IMR-90 (cell line): ENCODE results near the gene ITFG2. TPM values are rescaled to one million over a fixed set of nuclear protein-coding genes. Genes with fewer than 3 reads are reported as not detected.

Source experiments
- ATAC-seq: fragments of 200-7000 bp; cut with Tn5 transposase; 2 replicates; pipeline ENCODE4 v1.9.1; 2020; ENCODE audit warnings: low read depth, mild to moderate bottlenecking, moderate library complexity
- BruUV-seq: library from RNA; stranded (reverse); fragments of 400-500 nt; replicated peaks from 2 replicates; lab custom pipeline; 2021; lab: Mats Ljungman, UMichigan
- CTCF ChIA-PET: fragments of 300-600 bp; formaldehyde crosslinking; extraction: SDS; loops from one replicate; lab custom pipeline; 2021; ENCODE audit warnings: antibody characterized with exemption; lab: Yijun Ruan, JAX
- POLR2A ChIA-PET: fragments of 300-600 bp; sonication (Branson Sonifier 250); formaldehyde crosslinking; loops from one replicate; lab custom pipeline; 2022; ENCODE audit warnings: antibody characterized with exemption; ENCODE audit not compliant: unreplicated experiment; lab: Charles Lee
- DNase-seq: peaks from one replicate; pipeline ENCODE4 v3.0.0; 2013
- H2AFZ ChIP-seq: replicated peaks from 2 replicates; pipeline ENCODE3; 2013; ENCODE audit warnings: low read length, mild to moderate bottlenecking; ENCODE audit not compliant: poor library complexity
- H2AK5ac ChIP-seq: 2 replicates; pipeline ENCODE4 v1.6.1; 2013; ENCODE audit warnings: low read depth, low read length, inconsistent platforms
- H2AK9ac ChIP-seq: replicated peaks from 2 replicates; pipeline ENCODE3; 2013; ENCODE audit warnings: mild to moderate bottlenecking, low read depth, low read length, moderate library complexity; ENCODE audit not compliant: poor library complexity
- H2BK120ac ChIP-seq: 2 replicates; pipeline ENCODE4 v1.6.1; 2013; ENCODE audit warnings: low read depth, low read length, inconsistent platforms
- H2BK15ac ChIP-seq: 3 replicates; pipeline ENCODE4 v1.6.1; 2013; ENCODE audit warnings: low read depth, low read length, inconsistent platforms
- H2BK20ac ChIP-seq: 2 replicates; pipeline ENCODE4 v1.6.1; 2013; ENCODE audit warnings: low read depth, mild to moderate bottlenecking, inconsistent platforms, low read length, moderate library complexity
- H2BK5ac ChIP-seq: 2 replicates; pipeline ENCODE4 v1.6.1; 2013; ENCODE audit warnings: mild to moderate bottlenecking, low read depth, low read length, inconsistent platforms; ENCODE audit not compliant: poor library complexity, severe bottlenecking
- H3K14ac ChIP-seq: replicated peaks from 2 replicates; pipeline ENCODE4 v1.6.1; 2013; ENCODE audit warnings: low read depth, low read length, inconsistent platforms
- H3K18ac ChIP-seq: 2 replicates; pipeline ENCODE4 v1.6.1; 2013; ENCODE audit warnings: low read depth, low read length, control low read depth
- H3K23ac ChIP-seq: 2 replicates; pipeline ENCODE4 v1.6.1; 2013; ENCODE audit warnings: low read depth, low read length, inconsistent platforms
- H3K27ac ChIP-seq: 2 replicates; pipeline ENCODE4 v1.5.1; 2013; ENCODE audit warnings: mild to moderate bottlenecking, control low read depth, low read length; ENCODE audit not compliant: insufficient read depth
- H3K27me3 ChIP-seq: 2 replicates; pipeline ENCODE4 v1.6.1; 2013; ENCODE audit warnings: low read length; ENCODE audit not compliant: control insufficient read depth, insufficient read depth
- H3K36me3 ChIP-seq: 2 replicates; pipeline ENCODE4 v1.6.1; 2013; ENCODE audit warnings: low read length, mixed read lengths; ENCODE audit not compliant: control insufficient read depth, insufficient read depth
- H3K4ac ChIP-seq: 2 replicates; pipeline ENCODE4 v1.6.1; 2013; ENCODE audit warnings: low read depth, low read length, inconsistent platforms
- H3K4me1 ChIP-seq: 2 replicates; pipeline ENCODE4 v1.6.1; 2013; ENCODE audit warnings: low read length, mixed read lengths; ENCODE audit not compliant: control insufficient read depth, insufficient read depth
- H3K4me2 ChIP-seq: 2 replicates; pipeline ENCODE4 v1.6.1; 2013; ENCODE audit warnings: low read depth, mild to moderate bottlenecking, control low read depth, low read length, moderate library complexity
- H3K4me3 ChIP-seq: 2 replicates; pipeline ENCODE4 v1.5.1; 2013; ENCODE audit warnings: low read depth, mild to moderate bottlenecking, control low read depth, low read length, moderate library complexity; ENCODE audit not compliant: insufficient read depth
- H3K56ac ChIP-seq: 2 replicates; pipeline ENCODE4 v1.6.1; 2013; ENCODE audit warnings: low read length, inconsistent platforms; ENCODE audit not compliant: insufficient read depth; ENCODE audit errors: extremely low read depth
- H3K79me1 ChIP-seq, 2 experiments: 2 replicates each; pipeline ENCODE4 v1.6.1; 2013; ENCODE audit warnings: low read length in 2 of 2, inconsistent platforms in 1 of 2, low read depth in 1 of 2
- H3K9ac ChIP-seq: 2 replicates; pipeline ENCODE4 v1.6.1; 2013; ENCODE audit warnings: low read depth, low read length, control low read depth
- H3K9me1 ChIP-seq: 2 replicates; pipeline ENCODE4 v1.6.1; 2013; ENCODE audit warnings: low read length, inconsistent platforms; ENCODE audit not compliant: insufficient read depth
- H3K9me3 ChIP-seq: 2 replicates; pipeline ENCODE4 v1.6.1; 2013; ENCODE audit warnings: low read length; ENCODE audit not compliant: control insufficient read depth, insufficient read depth
- H4K20me1 ChIP-seq: 2 replicates; pipeline ENCODE4 v1.6.1; 2013; ENCODE audit warnings: low read length, inconsistent platforms; ENCODE audit not compliant: insufficient read depth
- H4K5ac ChIP-seq: 2 replicates; pipeline ENCODE4 v1.6.1; 2013; ENCODE audit warnings: mild to moderate bottlenecking, low read depth, low read length, control low read depth
- H4K8ac ChIP-seq, 2 experiments: 2 replicates each; pipeline ENCODE4 v1.6.1; 2013; ENCODE audit warnings: low read depth in 2 of 2, low read length in 2 of 2, control low read depth in 1 of 2, inconsistent platforms in 1 of 2
- H4K91ac ChIP-seq: 2 replicates; pipeline ENCODE4 v1.6.1; 2013; ENCODE audit warnings: low read depth, low read length, inconsistent platforms; ENCODE audit not compliant: insufficient read depth
- CHD1 ChIP-seq: IDR thresholded peaks from 2 replicates; pipeline ENCODE4 v1.6.1; 2012; ENCODE audit warnings: low read depth, low read length, improper control_type of control experiment
- MXI1 ChIP-seq: IDR thresholded peaks from 2 replicates; pipeline ENCODE4 v1.6.1; 2012; ENCODE audit warnings: low read depth, mild to moderate bottlenecking, low read length, moderate library complexity, borderline replicate concordance
- RAD21 ChIP-seq: IDR thresholded peaks from 2 replicates; pipeline ENCODE4 v1.6.1; 2012; ENCODE audit warnings: low read length, improper control_type of control experiment
- RCOR1 ChIP-seq: IDR thresholded peaks from 2 replicates; pipeline ENCODE4 v1.6.1; 2012; ENCODE audit warnings: mild to moderate bottlenecking, low read length, improper control_type of control experiment; ENCODE audit not compliant: insufficient replicate concordance
- SMC3 ChIP-seq: fragments of 150-350 bp; IDR thresholded peaks from 2 replicates; pipeline ENCODE4 v1.6.1; 2016; ENCODE audit warnings: low read depth, mild to moderate bottlenecking, antibody characterized with exemption, low read length, moderate library complexity
- WGBS, 2 experiments: methylation state at CpG; one replicate each; pipeline versions ENCODE4 v1.1.5 to v1.1.7; 2013; ENCODE audit warnings: missing lambda C conversion rate in 2 of 2; ENCODE audit not compliant: insufficient read length in 1 of 2; ENCODE audit errors: extremely low coverage in 2 of 2; 5-methylcytosine and 5-hydroxymethylcytosine counted together
- dilution Hi-C: fragments of 300-500 bp; cut with HindIII; formaldehyde crosslinking; loops from one replicate; pipeline ENCODE4 v1.14.3; 2018; ENCODE audit warnings: low sequenced_read_pairs; ENCODE audit not compliant: unreplicated experiment
- in situ Hi-C: fragments of 300-500 bp; cut with MboI; formaldehyde crosslinking; loops from 3 replicates; pipeline ENCODE4 v1.14.3; 2019; ENCODE audit warnings: low sequenced_read_pairs, inconsistent platforms, mixed read lengths
- intact Hi-C: fragments of 100-400 bp; cut with micrococcal nuclease; formaldehyde crosslinking; loops from 2 replicates; pipeline ENCODE4 v1.10.0; 2022
- polyA plus RNA-seq, 3 experiments: library from polyadenylated mRNA; depleted of rRNA; stranded (reverse); fragments of >200 nt; gene quantifications; 2 replicates each; pipeline ENCODE4 v1.2.3, GENCODE V29; 2012; ENCODE audit warnings: low replicate concordance in 1 of 3
- total RNA-seq: library from RNA; depleted of rRNA; stranded (reverse); fragments of >200 nt; gene quantifications from 2 replicates; pipeline ENCODE4 v1.2.3, GENCODE V29; 2012
- TF ChIP-seq, protein P1 (sequence below): conservative IDR thresholded peaks from 2 replicates; pipeline ENCODE4 v1.5.1; 2012; ENCODE audit warnings: mild to moderate bottlenecking, low read depth, low read length, improper control_type of control experiment

Gene ITFG2
- total and polyA plus RNA-seq, 2 of the 4 experiments (the other 2 are of a cell fraction) = 20.3 to 25.5 TPM

GRCh38 chr12:2842948-2843347, 30.5 kb downstream of the ITFG2 start:
- H4K5ac ChIP-seq = no peak overlapping the region
- dilution Hi-C loops = no loop called here
- BruUV-seq = no TSS peak

More at GRCh38 chr12:2842948-2843347, 30.5 kb downstream of the ITFG2 start:
- WGBS, 2 experiments = no CpG with 5 or more reads among the region's 5 CpGs
- ChIA-PET CTCF (interaction anchor here (1.0 kb wide), 1 partner anchor 30 kb away, joined by 3 read pairs; the partner anchor contains the start of gene ITFG2), POLR2A (no interaction called here)
- H3K9me1 ChIP-seq = peaks cover 10% of the 10 kb centered on the region
- H3K36me3 ChIP-seq = no peaks in the 10 kb centered on the region; the same call in 1 of the 2 replicates
- no peak overlapping the region for H2BK120ac ChIP-seq
- H3K56ac ChIP-seq = no peak overlapping the region
- no peak overlapping the region for H3K9ac ChIP-seq
- H3K27ac ChIP-seq = no peak overlapping the region
- H3K27me3 ChIP-seq = no peaks in the 10 kb centered on the region
- DNase-seq (no peak), ATAC-seq (no peak)
- intact Hi-C loops (no loop called here), in situ Hi-C loops (no loop called here)
- no peak for TF ChIP-seq RAD21
- no peak for TF ChIP-seq RCOR1
- no peak for TF ChIP-seq CHD1
- no peak for TF ChIP-seq SMC3
- TF ChIP-seq MXI1 = no peak
- TF ChIP-seq, protein P1, sequence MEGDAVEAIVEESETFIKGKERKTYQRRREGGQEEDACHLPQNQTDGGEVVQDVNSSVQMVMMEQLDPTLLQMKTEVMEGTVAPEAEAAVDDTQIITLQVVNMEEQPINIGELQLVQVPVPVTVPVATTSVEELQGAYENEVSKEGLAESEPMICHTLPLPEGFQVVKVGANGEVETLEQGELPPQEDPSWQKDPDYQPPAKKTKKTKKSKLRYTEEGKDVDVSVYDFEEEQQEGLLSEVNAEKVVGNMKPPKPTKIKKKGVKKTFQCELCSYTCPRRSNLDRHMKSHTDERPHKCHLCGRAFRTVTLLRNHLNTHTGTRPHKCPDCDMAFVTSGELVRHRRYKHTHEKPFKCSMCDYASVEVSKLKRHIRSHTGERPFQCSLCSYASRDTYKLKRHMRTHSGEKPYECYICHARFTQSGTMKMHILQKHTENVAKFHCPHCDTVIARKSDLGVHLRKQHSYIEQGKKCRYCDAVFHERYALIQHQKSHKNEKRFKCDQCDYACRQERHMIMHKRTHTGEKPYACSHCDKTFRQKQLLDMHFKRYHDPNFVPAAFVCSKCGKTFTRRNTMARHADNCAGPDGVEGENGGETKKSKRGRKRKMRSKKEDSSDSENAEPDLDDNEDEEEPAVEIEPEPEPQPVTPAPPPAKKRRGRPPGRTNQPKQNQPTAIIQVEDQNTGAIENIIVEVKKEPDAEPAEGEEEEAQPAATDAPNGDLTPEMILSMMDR = no peak
- H3K4me1 ChIP-seq = peaks cover 9% of the 10 kb centered on the region
- H3K14ac ChIP-seq = no peak overlapping the region
- H3K18ac ChIP-seq = no peak overlapping the region
- no peak overlapping the region for H3K4me3 ChIP-seq
- H2BK15ac ChIP-seq = no peak overlapping the region
- no peak overlapping the region for H3K23ac ChIP-seq
- no peak overlapping the region for H2AK5ac ChIP-seq
- H3K79me1 ChIP-seq = no peaks in the 10 kb centered on the region
- H2BK20ac ChIP-seq = no peak overlapping the region
- H4K8ac ChIP-seq = no peak overlapping the region
- H3K4ac ChIP-seq = no peak overlapping the region
- H2AFZ ChIP-seq = no peak overlapping the region
- no peak overlapping the region for H4K91ac ChIP-seq
- no peak overlapping the region for H2AK9ac ChIP-seq
- no peaks in the 10 kb centered on the region for H4K20me1 ChIP-seq
- no peak overlapping the region for H3K4me2 ChIP-seq
- H3K9me3 ChIP-seq = no peaks in the 10 kb centered on the region
- no peak overlapping the region for H2BK5ac ChIP-seq
